ENCODE measurements around the gene CTBP2.
"Not testable (repeated sequence)": the region's sequence is repeated elsewhere in the genome, so short reads cannot be mapped to it uniquely, and the experiment has no call there.

CTBP2 gene

DNA sequence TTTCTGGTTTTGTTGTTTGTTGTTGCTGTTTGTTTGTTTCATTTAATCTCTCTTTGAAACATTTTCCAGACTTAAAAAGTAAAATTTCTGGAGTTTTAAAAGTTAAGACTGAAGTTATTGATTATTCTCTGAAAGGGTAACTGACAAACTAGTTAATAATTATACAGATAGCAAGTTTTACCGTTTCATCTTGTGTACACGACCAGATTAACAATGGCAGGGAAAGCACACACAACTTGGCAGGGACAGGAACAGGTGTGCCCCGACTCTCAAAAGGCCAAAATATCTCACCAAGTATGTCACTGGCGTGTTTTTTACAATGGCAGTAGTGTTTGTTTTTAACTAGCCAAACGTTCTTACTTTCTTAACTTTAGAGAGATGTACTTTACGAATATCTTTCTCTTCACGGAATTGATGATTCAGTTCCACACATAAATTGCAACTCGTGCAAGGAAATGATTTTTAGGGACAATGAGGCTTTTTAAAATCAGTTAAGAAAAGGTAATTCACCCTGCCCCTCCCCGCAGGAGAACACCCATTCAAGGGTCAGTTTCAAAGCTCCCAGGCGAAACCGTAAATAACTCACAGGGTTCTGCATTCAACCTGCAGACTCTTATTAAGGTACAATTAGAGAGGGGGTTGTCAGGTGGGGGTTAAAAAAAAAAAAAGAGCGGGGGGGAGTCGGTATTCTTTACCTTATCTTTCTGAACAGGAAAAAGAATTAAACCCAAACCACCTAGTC lies 3.5 kb downstream of the CTBP2 start:
- DNase-seq, result no peak

- no peak for DNase-seq
Observed at GRCh38 chr10:125156196-125156595, 4.2 kb downstream of the CTBP2 start.

DNA sequence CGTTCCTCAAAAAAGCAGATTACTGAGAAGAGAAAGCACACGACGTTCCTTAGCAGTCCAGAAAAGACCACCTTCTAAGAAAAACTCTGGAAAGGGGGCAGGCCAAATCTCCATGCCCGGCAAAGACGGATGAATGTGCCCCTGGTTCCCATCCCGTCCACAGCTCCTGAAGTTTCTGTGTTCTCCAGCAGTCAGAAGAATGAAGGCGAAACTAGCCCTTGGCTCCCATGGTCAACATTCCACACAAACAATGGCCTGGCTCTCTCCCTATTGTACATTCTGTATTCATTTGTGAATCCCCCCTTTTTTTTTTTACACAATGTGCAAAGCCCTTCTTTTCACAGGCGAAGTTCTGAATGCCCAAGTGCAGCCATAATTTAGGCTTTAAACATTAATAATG lies 5.3 kb downstream of the CTBP2 start:
- no peak for DNase-seq

GRCh38 chr10:125154529-125154928 lies 5.8 kb downstream of the CTBP2 start:
- DNase-seq, result no peak

DNA sequence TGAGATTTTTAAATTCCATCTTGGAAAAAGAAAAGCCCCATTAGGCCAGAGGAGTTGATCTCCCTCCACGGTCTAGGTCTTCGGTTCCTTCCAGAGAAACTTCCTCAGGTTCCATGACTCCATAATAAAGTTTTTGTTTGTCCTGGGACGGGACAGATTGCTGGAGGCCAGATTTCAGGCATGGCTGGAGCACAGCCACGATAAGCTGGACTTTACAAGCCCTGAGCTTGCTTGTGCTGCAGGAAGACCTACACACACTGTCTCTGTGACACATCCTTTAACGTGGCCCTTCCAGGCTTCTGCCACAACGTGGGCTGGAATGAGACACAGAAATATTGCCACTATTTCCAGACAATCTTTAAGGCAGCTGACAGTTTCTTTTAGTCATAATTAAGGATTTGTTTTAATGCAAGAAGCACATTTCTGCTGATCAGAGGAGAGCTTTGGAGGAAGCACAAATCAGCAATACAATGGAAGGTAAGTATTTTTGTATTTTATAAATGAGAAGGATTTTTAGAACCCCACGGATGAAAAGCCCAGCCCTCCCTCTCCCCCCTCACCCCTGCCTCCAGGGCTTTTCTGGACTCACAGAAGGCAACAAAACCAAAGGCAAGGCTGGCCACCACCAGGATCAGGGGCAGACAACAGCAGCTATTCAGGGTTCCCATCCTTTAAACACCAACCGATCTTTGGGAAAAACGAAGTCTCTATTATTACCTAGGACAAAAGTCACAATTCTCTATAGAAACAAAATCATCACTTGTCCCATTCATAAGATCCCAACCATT lies 6.5 kb downstream of the CTBP2 start:
- no peak for DNase-seq

GRCh38 chr10:125152450-125153368 lies 7.7 kb downstream of the CTBP2 start:
- no peak for DNase-seq

- DNase-seq, result no peak
Observed at GRCh38 chr10:125151553-125152449, 8.6 kb downstream of the CTBP2 start.

DNA sequence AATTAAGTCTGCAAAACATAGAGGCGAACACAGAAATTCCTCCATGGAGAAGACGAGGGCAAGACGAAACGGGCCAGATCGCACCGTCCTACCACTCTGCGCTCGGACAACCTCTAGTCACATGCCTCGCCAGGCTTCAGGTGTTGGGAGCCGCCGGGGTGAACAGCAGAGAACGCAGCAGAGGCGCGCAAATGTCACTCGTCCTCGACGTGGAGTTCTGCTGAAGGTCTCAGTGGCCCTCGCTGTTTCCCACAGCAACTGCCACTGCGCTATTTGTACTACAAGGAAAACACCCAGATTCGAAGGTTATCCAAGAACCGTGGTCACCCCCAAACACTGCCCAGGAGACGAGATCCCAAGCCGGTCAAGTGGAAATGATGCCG lies 9.2 kb downstream of the CTBP2 start:
- DNase-seq, result no peak

DNA sequence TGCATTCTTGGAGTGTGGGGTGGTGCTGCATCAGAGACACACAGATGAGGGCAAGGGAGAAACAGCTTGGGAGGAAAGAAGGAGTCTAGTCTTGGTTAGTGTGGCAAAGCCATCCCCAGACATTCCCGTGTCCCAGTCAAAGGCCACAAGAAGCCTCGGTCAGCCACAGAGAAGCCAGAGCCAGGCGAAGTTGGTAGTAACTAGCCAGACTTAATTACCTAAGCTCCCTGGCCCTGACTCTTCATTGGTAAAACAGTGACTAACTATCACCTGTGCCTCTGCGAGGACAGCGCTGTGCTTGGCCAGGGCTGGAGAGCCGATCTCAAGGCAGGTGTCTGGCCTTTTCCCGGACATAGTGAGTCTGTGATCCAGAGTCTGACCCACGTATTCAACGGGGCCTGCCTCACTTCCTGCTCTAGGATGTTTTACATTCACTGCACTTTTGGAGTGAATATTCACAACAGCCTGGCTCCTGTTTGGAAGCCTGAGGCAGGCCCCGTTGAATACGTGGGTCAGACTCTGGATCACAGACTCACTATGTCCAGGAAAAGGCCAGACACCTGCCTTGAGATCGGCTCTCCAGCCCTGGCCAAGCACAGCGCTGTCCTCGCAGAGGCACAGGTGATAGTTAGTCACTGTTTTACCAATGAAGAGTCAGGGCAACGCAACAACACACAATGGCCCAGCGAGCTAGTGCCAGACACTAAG lies 9.8 kb downstream of the CTBP2 start:
- DNase-seq, result not testable (repeated sequence)

DNA sequence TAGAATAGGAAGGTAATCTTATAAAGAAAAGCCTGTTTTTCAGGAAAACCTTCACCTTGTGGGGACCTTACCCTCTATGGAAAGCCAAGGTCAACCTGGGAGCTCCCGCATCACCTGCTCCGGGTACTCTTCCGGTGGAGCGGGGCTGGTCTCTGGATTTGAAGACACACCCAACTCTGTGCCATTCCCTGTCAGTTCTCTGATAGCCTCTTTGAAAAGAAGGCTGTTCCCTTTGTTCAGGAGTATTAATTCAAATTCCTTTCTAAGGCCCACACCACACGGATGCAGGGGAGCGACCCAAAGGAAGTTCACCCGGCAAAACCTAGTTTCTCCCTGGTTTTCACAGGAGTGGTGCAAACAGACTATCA lies 10.7 kb downstream of the CTBP2 start:
- DNase-seq, result no peak

DNA sequence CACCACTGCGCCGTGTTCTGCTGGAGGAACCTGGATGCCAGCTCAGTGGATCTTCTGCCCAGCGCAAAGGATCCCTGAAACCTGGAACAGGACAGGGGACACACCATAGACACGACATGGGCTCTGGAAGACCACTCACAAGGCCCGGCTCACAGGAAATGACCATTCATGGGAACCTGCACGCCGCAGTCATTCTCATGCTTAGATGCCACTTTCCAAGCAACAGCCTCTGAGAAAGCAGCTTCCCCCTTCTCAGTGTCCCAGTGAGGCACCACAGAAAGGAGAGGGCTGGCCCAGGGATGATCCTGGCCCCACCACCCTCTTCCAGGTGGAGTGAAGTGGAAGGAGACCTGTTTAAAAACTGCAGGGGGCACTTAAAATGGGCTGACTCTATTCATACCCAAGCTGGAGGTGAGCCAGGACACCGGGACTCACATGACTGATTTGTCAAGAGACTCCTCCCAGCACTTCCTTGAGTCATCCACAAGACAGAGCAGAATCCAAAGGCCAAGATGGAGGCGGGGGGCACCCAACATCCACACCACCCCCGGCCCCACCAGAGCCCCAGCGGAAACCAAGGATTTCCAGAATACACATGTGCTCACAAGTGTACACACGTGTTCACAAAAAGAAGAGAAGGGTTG lies 11.2 kb downstream of the CTBP2 start:
- DNase-seq, result peak; percentile 42

DNA sequence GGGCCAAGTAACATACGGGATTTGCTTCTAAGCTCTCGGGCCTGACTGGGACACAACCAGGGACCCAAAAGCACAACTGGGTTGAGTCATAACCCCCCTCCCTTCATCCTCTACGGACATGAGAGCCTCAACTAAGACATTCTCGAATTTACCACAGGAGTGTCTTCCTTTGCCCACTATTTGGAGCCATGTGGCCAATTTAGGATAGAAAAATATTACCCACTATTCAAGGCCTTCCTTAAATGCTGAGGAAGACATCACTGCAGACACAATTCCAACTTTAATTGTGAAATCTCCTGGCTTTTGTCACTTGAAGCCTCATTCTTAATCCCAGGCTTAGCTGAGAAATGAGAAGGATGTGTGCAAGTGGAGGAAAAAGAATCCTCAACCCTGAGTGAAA lies 11.8 kb downstream of the CTBP2 start:
- DNase-seq, result no peak

DNA sequence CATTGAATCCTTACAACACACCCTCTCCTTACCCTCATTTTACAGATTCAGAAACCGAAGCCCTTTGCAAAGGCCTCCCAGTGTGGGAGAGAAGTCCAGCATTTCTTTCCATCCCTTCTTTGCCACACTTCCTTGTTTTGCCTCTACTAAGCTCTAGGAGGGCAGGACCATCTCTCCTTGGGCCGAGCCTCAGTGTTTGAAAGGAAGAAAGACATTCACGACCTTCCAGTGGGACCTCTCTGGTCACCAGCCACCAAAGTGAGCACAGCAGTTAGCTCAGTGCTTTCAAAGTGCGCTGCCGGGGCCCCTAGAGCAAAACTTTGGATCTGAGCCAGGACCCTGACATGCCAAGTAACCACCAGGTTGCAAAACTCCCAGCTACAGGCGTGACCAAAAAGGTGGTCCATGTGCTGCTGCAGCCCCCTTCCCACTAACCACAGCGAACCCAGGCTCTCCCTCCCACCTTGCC lies 12.4 kb downstream of the CTBP2 start:
- DNase-seq, result no peak

GRCh38 chr10:125146791-125147579 lies 13.4 kb downstream of the CTBP2 start:
- DNase-seq, result no peak

- no peak for DNase-seq
Observed at GRCh38 chr10:125145636-125146035, 14.7 kb downstream of the CTBP2 start.

DNA sequence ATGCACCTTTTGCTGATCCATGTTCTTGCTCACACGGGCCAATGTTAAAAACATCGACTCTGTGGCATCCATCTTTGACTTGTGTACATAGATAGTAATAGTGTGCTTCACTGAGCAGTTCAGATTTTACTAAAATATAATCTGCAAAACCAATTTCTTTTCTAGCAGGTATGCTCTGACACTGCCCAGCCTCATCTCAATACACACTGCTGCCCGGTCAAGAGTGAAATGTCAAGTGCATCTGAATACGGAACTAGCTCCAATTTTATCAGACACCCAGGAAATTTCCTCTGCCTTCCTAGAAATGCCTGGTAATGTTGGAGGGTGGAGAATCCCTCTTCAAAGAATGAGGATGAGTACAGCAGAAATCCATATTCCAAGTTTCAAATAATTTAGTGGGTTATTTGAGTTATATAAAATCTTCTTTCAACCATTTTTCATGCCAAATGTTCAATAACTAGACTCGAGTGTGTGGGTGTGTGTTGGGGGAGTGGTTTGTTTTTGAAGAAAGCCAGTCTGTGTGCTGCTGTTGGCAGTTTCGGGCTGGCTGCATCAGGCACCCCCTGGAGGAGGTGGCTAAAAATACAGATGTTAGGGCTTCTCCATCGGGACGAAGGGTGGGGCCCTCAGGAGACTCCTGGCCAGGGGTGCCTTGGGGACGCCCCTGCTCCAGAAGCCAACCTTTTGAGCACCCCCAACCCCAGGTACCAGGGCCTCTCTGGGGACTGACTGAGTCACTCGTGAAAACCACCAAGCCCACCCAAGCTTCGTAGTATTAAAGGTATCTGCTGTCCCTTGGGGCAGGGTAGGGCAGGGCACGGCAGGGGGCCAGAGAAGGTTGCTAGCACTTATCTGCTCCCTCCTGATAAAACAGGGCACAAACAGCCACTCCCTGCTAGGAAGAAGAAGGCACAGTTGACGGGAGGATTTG lies 15.4 kb downstream of the CTBP2 start:
- no peak for DNase-seq

GRCh38 chr10:125144206-125144605 lies 16.2 kb downstream of the CTBP2 start:
- DNase-seq, result no peak

GRCh38 chr10:125142946-125143345 lies 17.4 kb downstream of the CTBP2 start:
- DNase-seq, result no peak

DNA sequence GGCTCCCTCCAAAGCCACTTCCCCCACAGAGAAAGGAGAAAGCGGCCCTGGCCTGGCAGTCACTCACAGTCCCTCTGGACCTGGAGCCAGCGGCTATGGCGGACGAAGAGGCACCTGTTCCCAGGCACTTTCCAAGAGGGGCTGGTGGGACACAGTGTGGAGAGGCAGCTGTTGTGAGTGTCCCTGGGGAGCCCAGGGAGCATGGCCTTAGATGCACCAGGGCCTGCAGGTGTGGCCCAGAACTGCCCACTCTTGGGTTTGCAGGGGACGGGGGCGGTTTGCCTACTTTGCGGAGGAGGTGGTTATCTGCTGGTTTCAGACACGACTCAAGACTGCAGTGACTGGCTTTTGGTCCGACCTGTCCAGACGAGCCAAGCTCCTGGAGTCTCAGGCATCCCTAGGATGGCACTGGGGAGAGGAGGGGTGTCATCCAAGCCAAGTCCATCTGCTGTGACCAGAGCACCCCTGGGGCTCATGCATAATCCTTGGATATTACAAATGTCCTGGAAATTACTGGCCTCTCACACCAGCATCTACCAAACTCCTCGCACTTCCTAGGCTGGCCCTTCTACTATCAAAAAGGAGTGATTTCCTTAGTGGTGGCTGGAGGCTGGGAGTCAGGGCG lies 18.4 kb downstream of the CTBP2 start:
- DNase-seq, result no peak
